GM12873 (cell line): ENCODE results near the gene BMAL1.

Source experiments
- TF ChIP-seq, protein P1 (sequence below): IDR thresholded peaks from 2 replicates; pipeline ENCODE4 v1.5.1; 2012; ENCODE audit warnings: low read depth, mild to moderate bottlenecking, moderate library complexity, low read length, control low read depth; ENCODE audit not compliant: insufficient read depth; ENCODE audit errors: missing control alignments

The BMAL1 gene

DNA sequence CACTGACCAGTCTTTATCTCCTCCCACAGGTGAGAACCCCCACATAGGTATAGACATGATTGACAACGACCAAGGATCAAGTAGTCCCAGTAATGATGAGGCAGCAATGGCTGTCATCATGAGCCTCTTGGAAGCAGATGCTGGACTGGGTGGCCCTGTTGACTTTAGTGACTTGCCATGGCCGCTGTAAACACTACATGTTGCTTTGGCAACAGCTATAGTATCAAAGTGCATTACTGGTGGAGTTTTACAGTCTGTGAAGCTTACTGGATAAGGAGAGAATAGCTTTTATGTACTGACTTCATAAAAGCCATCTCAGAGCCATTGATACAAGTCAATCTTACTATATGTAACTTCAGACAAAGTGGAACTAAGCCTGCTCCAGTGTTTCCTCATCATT lies 109.0 kb downstream of the BMAL1 start:
- TF ChIP-seq, protein P1, sequence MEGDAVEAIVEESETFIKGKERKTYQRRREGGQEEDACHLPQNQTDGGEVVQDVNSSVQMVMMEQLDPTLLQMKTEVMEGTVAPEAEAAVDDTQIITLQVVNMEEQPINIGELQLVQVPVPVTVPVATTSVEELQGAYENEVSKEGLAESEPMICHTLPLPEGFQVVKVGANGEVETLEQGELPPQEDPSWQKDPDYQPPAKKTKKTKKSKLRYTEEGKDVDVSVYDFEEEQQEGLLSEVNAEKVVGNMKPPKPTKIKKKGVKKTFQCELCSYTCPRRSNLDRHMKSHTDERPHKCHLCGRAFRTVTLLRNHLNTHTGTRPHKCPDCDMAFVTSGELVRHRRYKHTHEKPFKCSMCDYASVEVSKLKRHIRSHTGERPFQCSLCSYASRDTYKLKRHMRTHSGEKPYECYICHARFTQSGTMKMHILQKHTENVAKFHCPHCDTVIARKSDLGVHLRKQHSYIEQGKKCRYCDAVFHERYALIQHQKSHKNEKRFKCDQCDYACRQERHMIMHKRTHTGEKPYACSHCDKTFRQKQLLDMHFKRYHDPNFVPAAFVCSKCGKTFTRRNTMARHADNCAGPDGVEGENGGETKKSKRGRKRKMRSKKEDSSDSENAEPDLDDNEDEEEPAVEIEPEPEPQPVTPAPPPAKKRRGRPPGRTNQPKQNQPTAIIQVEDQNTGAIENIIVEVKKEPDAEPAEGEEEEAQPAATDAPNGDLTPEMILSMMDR, result no peak

DNA sequence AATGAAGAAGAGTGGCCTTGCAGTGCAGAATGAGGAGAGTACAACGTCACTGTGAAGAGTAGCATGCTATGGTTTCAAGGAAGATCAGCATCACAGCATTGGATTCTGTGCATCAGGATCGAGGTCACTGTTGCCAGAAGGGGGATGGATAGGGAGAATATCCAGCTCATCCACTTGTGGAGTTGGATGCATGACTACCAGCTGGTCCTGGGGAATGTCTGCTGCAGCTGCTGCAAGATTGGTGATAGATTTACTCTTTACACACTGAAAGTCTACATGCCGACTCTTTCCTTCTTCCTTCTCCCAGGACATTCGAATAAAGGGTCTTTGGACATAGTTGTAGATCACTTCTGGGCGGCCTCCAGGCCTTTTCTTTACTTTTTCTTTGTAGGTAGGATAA lies 111.2 kb downstream of the BMAL1 start:
- TF ChIP-seq, protein P1, result no peak

DNA sequence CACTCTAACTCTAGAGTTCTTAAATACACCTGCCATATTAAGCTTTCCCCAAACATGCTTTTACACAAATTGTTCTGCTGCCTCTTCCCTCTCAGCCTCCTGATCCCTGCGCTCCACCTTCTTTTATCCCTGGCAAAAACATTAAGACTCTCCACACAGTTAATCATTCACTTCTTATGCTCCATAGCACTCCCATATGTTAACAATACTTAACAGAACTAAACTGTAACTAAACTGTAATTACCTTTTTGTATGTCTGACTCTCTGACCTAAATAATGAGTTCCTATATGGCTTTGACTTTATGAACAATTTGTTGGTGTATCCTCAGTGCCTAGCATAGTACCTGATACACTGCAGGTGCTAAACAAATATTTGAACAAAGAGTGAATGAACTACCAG lies 113.6 kb downstream of the BMAL1 start:
- TF ChIP-seq, protein P1, result no peak

DNA sequence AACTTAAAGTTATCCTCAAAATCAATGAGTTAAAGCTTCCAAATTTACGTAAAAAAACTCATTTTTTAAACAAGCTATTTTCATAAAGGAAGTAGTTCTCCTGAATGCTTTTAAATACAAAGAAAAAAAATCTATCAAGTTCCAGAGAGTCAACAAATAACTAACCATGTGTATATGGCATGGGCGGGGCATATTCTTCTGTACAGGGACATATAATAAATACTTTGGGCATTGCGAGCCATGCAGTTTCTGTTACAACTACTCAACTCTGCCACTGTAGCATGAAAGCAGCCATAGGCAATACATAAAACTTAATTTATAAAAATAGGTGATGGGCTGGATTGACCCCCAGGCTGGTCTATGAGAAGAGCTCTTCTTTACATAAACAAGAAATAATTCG lies 127.6 kb downstream of the BMAL1 start:
- TF ChIP-seq, protein P1, result no peak

DNA sequence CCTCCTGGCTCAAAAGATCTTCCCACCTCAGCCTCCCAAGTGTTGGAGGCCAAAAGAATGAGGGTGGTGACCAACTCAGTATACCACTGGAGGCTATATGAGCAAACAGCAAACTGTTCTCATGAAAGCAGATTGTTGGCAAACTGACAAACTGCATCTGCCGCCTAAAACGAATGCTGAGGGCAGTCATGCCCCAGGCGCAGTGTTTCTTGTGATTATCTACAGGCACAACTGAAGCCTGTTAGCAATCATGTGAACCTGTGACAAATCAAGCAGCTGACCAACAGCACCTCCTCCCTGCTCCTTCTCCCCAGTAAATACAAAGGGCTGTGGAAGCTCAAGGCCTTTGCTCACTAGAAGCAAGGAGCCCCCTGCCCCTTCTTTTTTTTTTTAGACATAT lies 137.6 kb downstream of the BMAL1 start:
- TF ChIP-seq, protein P1, result no peak

DNA sequence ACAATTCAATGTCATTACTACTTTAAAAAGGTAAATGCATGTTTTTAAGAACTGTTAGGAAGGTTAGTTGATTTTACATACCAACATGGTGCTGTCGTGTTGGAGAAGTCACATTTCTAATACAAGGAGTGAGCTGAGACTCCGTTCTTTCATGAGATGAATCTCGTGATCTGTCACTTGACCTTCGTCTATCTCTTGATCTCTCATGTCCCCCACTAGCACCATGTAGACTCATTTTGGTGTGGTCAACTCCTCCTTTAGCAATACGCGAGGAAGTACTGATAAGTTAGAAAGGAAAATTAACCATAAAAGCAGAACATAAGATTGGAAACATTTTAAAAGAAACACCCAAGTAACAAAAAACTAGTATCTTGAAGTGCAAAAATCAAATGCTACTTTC lies 144.0 kb downstream of the BMAL1 start:
- TF ChIP-seq, protein P1, result no peak

DNA sequence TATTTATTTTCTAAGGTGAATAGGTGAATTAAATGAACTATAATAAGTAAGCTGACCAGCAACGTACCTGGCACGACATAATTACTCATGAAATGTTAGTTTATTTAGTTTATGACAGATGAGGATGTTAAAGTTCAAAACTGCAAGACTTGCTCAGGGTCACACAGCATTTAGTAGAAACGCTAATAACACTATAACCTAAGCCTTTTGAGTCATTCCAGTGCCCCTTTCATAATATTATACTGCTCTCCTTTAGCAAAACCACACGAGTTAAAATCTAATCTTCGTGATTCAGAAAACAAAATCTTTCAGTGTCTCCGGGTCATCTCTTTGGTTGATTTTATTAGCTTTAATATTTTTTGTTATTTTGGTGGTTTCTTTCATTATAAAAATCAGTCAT lies 145.8 kb downstream of the BMAL1 start:
- TF ChIP-seq, protein P1, result no peak
